Endodermal cell (in vitro differentiated cells): ENCODE measurements around the gene BPTF. TPM values are rescaled to one million over a fixed set of nuclear protein-coding genes. Genes with fewer than 3 reads are reported as not detected.

Source experiments
- DNase-seq: peaks from one replicate; pipeline ENCODE4 v3.0.0-alpha.2; 2017
- H3K27ac ChIP-seq: 2 replicates; pipeline ENCODE4 v1.5.1; 2013; ENCODE audit warnings: mild to moderate bottlenecking, low read depth, low read length, moderate library complexity
- H3K27me3 ChIP-seq: 2 replicates; pipeline ENCODE4 v1.6.1; 2013; ENCODE audit warnings: mild to moderate bottlenecking, low read length, moderate library complexity; ENCODE audit not compliant: insufficient read depth, control insufficient read depth, poor library complexity, severe bottlenecking
- H3K36me3 ChIP-seq: 2 replicates; pipeline ENCODE4 v1.7.0; 2013; ENCODE audit warnings: mild to moderate bottlenecking, low read length, moderate library complexity; ENCODE audit not compliant: control insufficient read depth, insufficient read depth
- H3K4me1 ChIP-seq: one replicate; pipeline ENCODE4 v1.7.0; 2013; ENCODE audit warnings: low read length; ENCODE audit not compliant: control insufficient read depth, insufficient read depth
- H3K4me3 ChIP-seq: 2 replicates; pipeline ENCODE4 v1.5.1; 2013; ENCODE audit warnings: mild to moderate bottlenecking, low read length, moderate library complexity
- H3K9ac ChIP-seq: 2 replicates; pipeline ENCODE4 v1.6.1; 2013; ENCODE audit warnings: mild to moderate bottlenecking, low read length, moderate library complexity; ENCODE audit not compliant: poor library complexity, severe bottlenecking; ENCODE audit errors: extremely low read depth
- H3K9me3 ChIP-seq: 2 replicates; pipeline ENCODE4 v1.6.1; 2013; ENCODE audit warnings: mild to moderate bottlenecking, low read length, moderate library complexity; ENCODE audit not compliant: control insufficient read depth
- H3K27ac Mint-ChIP-seq: 2 replicates; pipeline ENCODE4 v1.8.0; 2020; ENCODE audit warnings: mixed read lengths
- H3K27me3 Mint-ChIP-seq: 2 replicates; pipeline ENCODE4 v1.8.0; 2021; ENCODE audit warnings: mild to moderate bottlenecking, mixed read lengths; ENCODE audit not compliant: insufficient read depth
- H3K36me3 Mint-ChIP-seq: 2 replicates; pipeline ENCODE4 v1.8.0; 2020; ENCODE audit warnings: low read depth, mixed read lengths
- H3K4me1 Mint-ChIP-seq: 2 replicates; pipeline ENCODE4 v1.8.0; 2020; ENCODE audit warnings: mixed read lengths
- H3K4me3 Mint-ChIP-seq: 2 replicates; pipeline ENCODE4 v1.8.0; 2020; ENCODE audit warnings: mild to moderate bottlenecking, moderate library complexity, mixed read lengths
- H3K9me3 Mint-ChIP-seq: 2 replicates; pipeline ENCODE4 v1.8.0; 2020; ENCODE audit warnings: mild to moderate bottlenecking, mixed read lengths
- CTCF ChIP-seq: fragments of 200-600 bp; sonication (generic); conservative IDR thresholded peaks from 2 replicates; pipeline ENCODE4 v1.5.0; 2021; ENCODE audit warnings: antibody characterized with exemption, mild to moderate bottlenecking
- WGBS, 2 experiments: methylation state at CpG; one replicate each; pipeline versions ENCODE4 v1.1.5 to v1.1.7; 2013; ENCODE audit warnings: missing lambda C conversion rate in 2 of 2, mixed read lengths in 1 of 2; ENCODE audit not compliant: insufficient coverage in 1 of 2, insufficient read length in 1 of 2; 5-methylcytosine and 5-hydroxymethylcytosine counted together
- total RNA-seq, 2 donors: library from RNA; stranded (reverse); fragmentation: NEBNext Ultra II Directional in 1 of 2; extraction: Animal tissue kit (Norgen Biotek cat#: 25700) in 1 of 2; gene quantifications; 2 replicates in 1 of 2; 3 replicates in 1 of 2; pipeline ENCODE4 v1.2.1, GENCODE V29; 2021

Gene BPTF
- total RNA-seq, 2 donors from 2014 or later, result 184 to 198 TPM

GRCh38 chr17:67982034-67982640 lies 156.8 kb downstream of the BPTF start:
- no peak overlapping the region for H3K4me3 ChIP-seq
- no peak for DNase-seq
- Mint-ChIP-seq H3K27me3 (no peaks in the 10 kb centered on the region), H3K27ac (no peak overlapping the region), H3K4me1 (peaks cover 4% of the 10 kb centered on the region), H3K9me3 (no peaks in the 10 kb centered on the region), H3K36me3 (peaks cover 31% of the 10 kb centered on the region), H3K4me3 (no peak overlapping the region)
- no peak overlapping the region for H3K27ac ChIP-seq
- no peaks in the 10 kb centered on the region for H3K9me3 ChIP-seq
- H3K27me3 ChIP-seq, result no peaks in the 10 kb centered on the region
- H3K36me3 ChIP-seq, result peaks cover 19% of the 10 kb centered on the region
- 94 to 97% methylated on average over 9 of the region's 9 CpGs for WGBS, 2 experiments
- no peaks in the 10 kb centered on the region for H3K4me1 ChIP-seq
- no peak for TF ChIP-seq CTCF
- H3K9ac ChIP-seq, result no peak overlapping the region

- Mint-ChIP-seq H3K4me1 (peaks cover 4% of the 10 kb centered on the region), H3K4me3 (no peak overlapping the region), H3K36me3 (peaks cover 29% of the 10 kb centered on the region), H3K27me3 (no peaks in the 10 kb centered on the region), H3K27ac (peak overlapping the region; percentile 20), H3K9me3 (no peaks in the 10 kb centered on the region)
- no peak overlapping the region for H3K4me3 ChIP-seq
- no peak overlapping the region for H3K9ac ChIP-seq
- no peaks in the 10 kb centered on the region for H3K4me1 ChIP-seq
- 92 to 97% methylated on average over 6 to 7 of the region's 8 CpGs for WGBS, 2 experiments
- peaks cover 15% of the 10 kb centered on the region for H3K36me3 ChIP-seq
- no peaks in the 10 kb centered on the region for H3K27me3 ChIP-seq
- DNase-seq, result no peak
- no peaks in the 10 kb centered on the region for H3K9me3 ChIP-seq
- H3K27ac ChIP-seq, result no peak overlapping the region
- no peak for TF ChIP-seq CTCF
Observed at GRCh38 chr17:67982686-67983382, 157.5 kb downstream of the BPTF start.

- H3K9me3 Mint-ChIP-seq, result no peaks in the 10 kb centered on the region
- H3K9ac ChIP-seq, result no peak overlapping the region
- peaks cover 15% of the 10 kb centered on the region for H3K36me3 ChIP-seq
- peaks cover 4% of the 10 kb centered on the region for H3K4me1 Mint-ChIP-seq
- peak overlapping the region; percentile 20 for H3K27ac Mint-ChIP-seq
- no peak overlapping the region for H3K4me3 Mint-ChIP-seq
- no peaks in the 10 kb centered on the region for H3K4me1 ChIP-seq
- H3K27ac ChIP-seq, result no peak overlapping the region
- peaks cover 28% of the 10 kb centered on the region for H3K36me3 Mint-ChIP-seq
- no peak for TF ChIP-seq CTCF
- 97 to 100% methylated on average over 3 of the region's 3 CpGs for WGBS, 2 experiments
- no peak for DNase-seq
- no peaks in the 10 kb centered on the region for H3K27me3 Mint-ChIP-seq
- H3K4me3 ChIP-seq, result no peak overlapping the region
- H3K9me3 ChIP-seq, result no peaks in the 10 kb centered on the region
- H3K27me3 ChIP-seq, result no peaks in the 10 kb centered on the region
Observed at GRCh38 chr17:67983383-67983688, 158.0 kb downstream of the BPTF start.
